HT1080 (cell line): ENCODE measurements around the gene DYNC1I1. TPM values are rescaled to one million over a fixed set of nuclear protein-coding genes. Genes with fewer than 3 reads are reported as not detected.

Experiments
- DNase-seq: peaks from one replicate; pipeline ENCODE4 v3.0.0-alpha.2; 2015; ENCODE audit warnings: low read depth
- total RNA-seq: library from RNA; depleted of rRNA; stranded (reverse); fragments of >200 nt; shearing (Covaris generic); gene quantifications from 2 replicates; pipeline ENCODE4 v1.2.3, GENCODE V29; 2014

The DYNC1I1 gene
- total RNA-seq, 1 experiment from 2014 or later, result 2.7 TPM

GRCh38 chr7:95957510-95957909, 185.2 kb downstream of the DYNC1I1 start:
- no peak for DNase-seq

GRCh38 chr7:95960706-95961244, 188.4 kb downstream of the DYNC1I1 start:
- DNase-seq, result no peak

- DNase-seq, result no peak
These were observed 191.2 kb downstream of the DYNC1I1 start for GRCh38 chr7:95963446-95963990.

- DNase-seq, result no peak
These were observed 199.4 kb downstream of the DYNC1I1 start for GRCh38 chr7:95971716-95972115.

- no peak for DNase-seq
These were observed 200.2 kb downstream of the DYNC1I1 start for GRCh38 chr7:95972523-95972922.

- DNase-seq, result no peak
These were observed 201.8 kb downstream of the DYNC1I1 start for GRCh38 chr7:95974108-95974507.

- no peak for DNase-seq
These were observed 204.2 kb downstream of the DYNC1I1 start for GRCh38 chr7:95976369-95977060.

- DNase-seq, result no peak
These were observed 205.6 kb downstream of the DYNC1I1 start for GRCh38 chr7:95977994-95978393.

- DNase-seq, result no peak
These were observed 207.8 kb downstream of the DYNC1I1 start for GRCh38 chr7:95980167-95980566.

GRCh38 chr7:95980706-95981105, 208.4 kb downstream of the DYNC1I1 start:
- DNase-seq, result no peak

- DNase-seq, result no peak
These were observed 213.9 kb downstream of the DYNC1I1 start for GRCh38 chr7:95986178-95986764.

GRCh38 chr7:95989301-95989700, 216.9 kb downstream of the DYNC1I1 start:
- DNase-seq, result no peak

GRCh38 chr7:95993380-95993779, 221.0 kb downstream of the DYNC1I1 start:
- DNase-seq, result no peak

- peak; percentile 33 for DNase-seq
These were observed 223.8 kb downstream of the DYNC1I1 start for GRCh38 chr7:95996174-95996573.

GRCh38 chr7:95996886-95997285, 224.5 kb downstream of the DYNC1I1 start:
- DNase-seq, result no peak

- DNase-seq, result no peak
These were observed 225.3 kb downstream of the DYNC1I1 start for GRCh38 chr7:95997632-95998031.

GRCh38 chr7:95999481-95999880, 227.1 kb downstream of the DYNC1I1 start:
- peak; percentile 17 for DNase-seq

GRCh38 chr7:96004578-96004977, 232.2 kb downstream of the DYNC1I1 start:
- DNase-seq, result no peak

- no peak for DNase-seq
These were observed 232.9 kb downstream of the DYNC1I1 start for GRCh38 chr7:96005271-96005670.

- no peak for DNase-seq
These were observed 236.8 kb downstream of the DYNC1I1 start for GRCh38 chr7:96009148-96009547.

- no peak for DNase-seq
These were observed 241.5 kb downstream of the DYNC1I1 start for GRCh38 chr7:96013836-96014235.

GRCh38 chr7:96014617-96015016, 242.3 kb downstream of the DYNC1I1 start:
- DNase-seq, result no peak
